NT2/D1 (cell line): ENCODE results near the gene P4HTM.

Source experiments
- DNase-seq: peaks from one replicate; pipeline ENCODE4 v3.0.0-alpha.2; 2011; ENCODE audit warnings: low read depth, low spot score
- H3K27me3 ChIP-seq: 2 replicates; pipeline ENCODE4 v1.6.0; 2011; ENCODE audit warnings: mild to moderate bottlenecking; ENCODE audit not compliant: insufficient read length, insufficient read depth
- H3K36me3 ChIP-seq: 2 replicates; pipeline ENCODE4 v1.6.1; 2011; ENCODE audit warnings: mild to moderate bottlenecking, low read length, mixed read lengths; ENCODE audit not compliant: insufficient read depth, insufficient read length
- H3K4me1 ChIP-seq: 2 replicates; pipeline ENCODE4 v1.5.1; 2011; ENCODE audit not compliant: insufficient read depth, insufficient read length
- H3K4me3 ChIP-seq: 2 replicates; pipeline ENCODE4 v1.5.1; 2011; ENCODE audit warnings: low read depth; ENCODE audit not compliant: insufficient read length
- H3K9ac ChIP-seq: 2 replicates; pipeline ENCODE4 v1.6.0; 2011; ENCODE audit warnings: low read depth; ENCODE audit not compliant: insufficient read length
- H3K9me3 ChIP-seq: 2 replicates; pipeline ENCODE4 v1.5.1; 2011; ENCODE audit warnings: mild to moderate bottlenecking, low read length; ENCODE audit not compliant: insufficient read depth
- SUZ12 ChIP-seq: IDR thresholded peaks from 2 replicates; pipeline ENCODE4 v1.6.1; 2011; ENCODE audit not compliant: insufficient read length, insufficient read depth; ENCODE audit errors: extremely low read depth
- YY1 ChIP-seq: IDR thresholded peaks from 2 replicates; pipeline ENCODE4 v1.6.1; 2011; ENCODE audit not compliant: insufficient read length, insufficient read depth
- ZNF274 ChIP-seq: IDR thresholded peaks from 2 replicates; pipeline ENCODE4 v1.6.1; 2011; ENCODE audit warnings: mild to moderate bottlenecking, low read depth, low read length

Gene P4HTM

GRCh38 chr3:49018707-49019006, 28.6 kb downstream of the P4HTM start:
- peaks cover 14% of the 10 kb centered on the region for H3K4me1 ChIP-seq
- no peak for TF ChIP-seq ZNF274
- TF ChIP-seq YY1 = no peak
- TF ChIP-seq SUZ12 = no peak
- H3K36me3 ChIP-seq = peaks cover 45% of the 10 kb centered on the region
- H3K4me3 ChIP-seq = peak overlapping the region; percentile 81
- no peaks in the 10 kb centered on the region for H3K27me3 ChIP-seq
- DNase-seq = no peak
- peak overlapping the region; percentile 91 for H3K9ac ChIP-seq
- no peaks in the 10 kb centered on the region for H3K9me3 ChIP-seq

GRCh38 chr3:49019941-49020329, 29.9 kb downstream of the P4HTM start:
- peaks cover 8% of the 10 kb centered on the region for H3K4me1 ChIP-seq

GRCh38 chr3:49020330-49021212, 30.5 kb downstream of the P4HTM start:
- H3K9ac ChIP-seq = peak overlapping the region; percentile 97
- peaks cover 12% of the 10 kb centered on the region for H3K4me1 ChIP-seq
- H3K27me3 ChIP-seq = no peaks in the 10 kb centered on the region
- H3K9me3 ChIP-seq = no peaks in the 10 kb centered on the region
- no peak for DNase-seq
- peaks cover 45% of the 10 kb centered on the region for H3K36me3 ChIP-seq
- no peak for TF ChIP-seq SUZ12
- TF ChIP-seq YY1 = no peak
- TF ChIP-seq ZNF274 = no peak
- peak overlapping the region; percentile 100 for H3K4me3 ChIP-seq

More at GRCh38 chr3:49019941-49020329, 29.9 kb downstream of the P4HTM start:
- Histone ChIP-seq H3K4me3 (peak overlapping the region; percentile 100), H3K9ac (peak overlapping the region; percentile 97), H3K27me3 (no peaks in the 10 kb centered on the region), H3K36me3 (peaks cover 45% of the 10 kb centered on the region), H3K9me3 (no peaks in the 10 kb centered on the region)
- no peak for DNase-seq
- TF ChIP-seq ZNF274 (no peak), YY1 (no peak), SUZ12 (no peak)

GRCh38 chr3:49021213-49021812, 31.3 kb downstream of the P4HTM start:
- DNase-seq = peak; percentile 92
- H3K9ac ChIP-seq = peak overlapping the region; percentile 99
- TF ChIP-seq YY1 = no peak
- TF ChIP-seq SUZ12 = no peak
- no peak for TF ChIP-seq ZNF274
- H3K4me3 ChIP-seq = peak overlapping the region; percentile 100
- peaks cover 45% of the 10 kb centered on the region for H3K36me3 ChIP-seq
- no peaks in the 10 kb centered on the region for H3K27me3 ChIP-seq
- peaks cover 13% of the 10 kb centered on the region for H3K4me1 ChIP-seq
- H3K9me3 ChIP-seq = no peaks in the 10 kb centered on the region

GRCh38 chr3:49021813-49022687, 32.0 kb downstream of the P4HTM start, which contains the start of gene NDUFAF3:
Gene NDUFAF3, plus strand, starts transcription at chr3:49022121. Its CDS starts 24 bp downstream, at chr3:49022145.
- DNase-seq = peak; percentile 95
- Histone ChIP-seq H3K4me1 (peaks cover 18% of the 10 kb centered on the region), H3K9me3 (no peaks in the 10 kb centered on the region), H3K9ac (peak within 1 kb of the TSS; percentile 99), H3K4me3 (peak within 1 kb of the TSS; percentile 100), H3K27me3 (no peaks in the 10 kb centered on the region), H3K36me3 (peaks cover 45% of the 10 kb centered on the region)
- TF ChIP-seq ZNF274 = no peak
- TF ChIP-seq YY1 = peak; percentile 62

- H3K9me3 ChIP-seq = no peaks in the 10 kb centered on the region
- H3K36me3 ChIP-seq = peaks cover 51% of the 10 kb centered on the region
- peak overlapping the region; percentile 99 for H3K9ac ChIP-seq
- H3K4me3 ChIP-seq = peak overlapping the region; percentile 100
- no peak for DNase-seq
- H3K4me1 ChIP-seq = peaks cover 15% of the 10 kb centered on the region
- no peak for TF ChIP-seq SUZ12
- H3K27me3 ChIP-seq = no peaks in the 10 kb centered on the region
Observed at GRCh38 chr3:49022688-49023171, 32.7 kb downstream of the P4HTM start.
